ENCODE measurements around the gene GRM8. TPM values are rescaled to one million over a fixed set of nuclear protein-coding genes. Genes with fewer than 3 reads are reported as not detected.

Gene GRM8
- total RNA-seq, 1 donor from 2014 or later, result 8.1 TPM

DNA sequence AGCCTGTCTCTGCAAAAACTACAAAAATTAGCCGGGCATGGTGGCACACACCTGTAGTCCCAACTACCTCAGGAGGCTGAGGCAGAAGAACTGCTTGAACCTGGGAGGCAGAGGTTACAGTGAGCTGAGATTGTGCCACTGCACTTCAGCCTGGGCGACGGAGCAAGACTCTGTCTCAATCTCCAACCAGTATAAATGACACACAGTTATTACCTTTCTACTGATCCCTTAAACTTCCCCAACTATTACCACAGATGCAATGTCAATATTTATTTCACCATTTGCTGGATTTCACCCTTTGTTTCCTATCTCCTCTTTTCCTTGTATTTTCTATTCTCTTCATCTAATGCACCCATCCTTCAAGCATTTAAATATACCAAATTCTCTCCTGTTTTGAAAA, 431.8 kb downstream of the GRM8 start:
- TF ChIP-seq, protein P1, sequence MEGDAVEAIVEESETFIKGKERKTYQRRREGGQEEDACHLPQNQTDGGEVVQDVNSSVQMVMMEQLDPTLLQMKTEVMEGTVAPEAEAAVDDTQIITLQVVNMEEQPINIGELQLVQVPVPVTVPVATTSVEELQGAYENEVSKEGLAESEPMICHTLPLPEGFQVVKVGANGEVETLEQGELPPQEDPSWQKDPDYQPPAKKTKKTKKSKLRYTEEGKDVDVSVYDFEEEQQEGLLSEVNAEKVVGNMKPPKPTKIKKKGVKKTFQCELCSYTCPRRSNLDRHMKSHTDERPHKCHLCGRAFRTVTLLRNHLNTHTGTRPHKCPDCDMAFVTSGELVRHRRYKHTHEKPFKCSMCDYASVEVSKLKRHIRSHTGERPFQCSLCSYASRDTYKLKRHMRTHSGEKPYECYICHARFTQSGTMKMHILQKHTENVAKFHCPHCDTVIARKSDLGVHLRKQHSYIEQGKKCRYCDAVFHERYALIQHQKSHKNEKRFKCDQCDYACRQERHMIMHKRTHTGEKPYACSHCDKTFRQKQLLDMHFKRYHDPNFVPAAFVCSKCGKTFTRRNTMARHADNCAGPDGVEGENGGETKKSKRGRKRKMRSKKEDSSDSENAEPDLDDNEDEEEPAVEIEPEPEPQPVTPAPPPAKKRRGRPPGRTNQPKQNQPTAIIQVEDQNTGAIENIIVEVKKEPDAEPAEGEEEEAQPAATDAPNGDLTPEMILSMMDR (conservative IDR thresholded peaks at IDR 0.05), result no peak
- Mint-ChIP-seq H3K27me3 (no peaks in the 10 kb centered on the region), H3K4me1 (ENCODE audit: unreplicated experiment) (no peaks in the 10 kb centered on the region), H3K36me3 (no peaks in the 10 kb centered on the region), H3K9me3 (no peaks in the 10 kb centered on the region), H3K4me3 (no peak overlapping the region), H3K27ac (no peak overlapping the region)
- DNase-seq (ENCODE audit: extremely low spot score, unreplicated experiment), result no peak

DNA sequence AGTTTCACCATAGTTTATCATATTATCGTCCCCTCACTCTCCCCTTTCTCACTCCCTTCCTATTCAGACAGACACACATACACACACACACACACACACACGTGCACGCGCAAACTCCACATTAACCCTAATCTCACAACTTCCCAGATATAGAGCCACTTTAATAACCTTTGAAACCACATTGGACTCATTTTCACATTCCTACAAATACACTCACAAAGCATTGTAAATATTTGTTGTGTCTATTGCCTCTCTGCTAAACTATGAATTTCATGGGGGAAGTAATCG, 433.6 kb downstream of the GRM8 start:
- H3K36me3 Mint-ChIP-seq, result no peaks in the 10 kb centered on the region
- H3K9me3 Mint-ChIP-seq, result no peaks in the 10 kb centered on the region
- no peak overlapping the region for H3K27ac Mint-ChIP-seq
- DNase-seq (ENCODE audit: extremely low spot score, unreplicated experiment), result no peak
- no peaks in the 10 kb centered on the region for H3K27me3 Mint-ChIP-seq
- H3K4me1 Mint-ChIP-seq (ENCODE audit: unreplicated experiment), result no peaks in the 10 kb centered on the region
- H3K4me3 Mint-ChIP-seq, result no peak overlapping the region
- TF ChIP-seq, protein P1 (conservative IDR thresholded peaks at IDR 0.05), result no peak

DNA sequence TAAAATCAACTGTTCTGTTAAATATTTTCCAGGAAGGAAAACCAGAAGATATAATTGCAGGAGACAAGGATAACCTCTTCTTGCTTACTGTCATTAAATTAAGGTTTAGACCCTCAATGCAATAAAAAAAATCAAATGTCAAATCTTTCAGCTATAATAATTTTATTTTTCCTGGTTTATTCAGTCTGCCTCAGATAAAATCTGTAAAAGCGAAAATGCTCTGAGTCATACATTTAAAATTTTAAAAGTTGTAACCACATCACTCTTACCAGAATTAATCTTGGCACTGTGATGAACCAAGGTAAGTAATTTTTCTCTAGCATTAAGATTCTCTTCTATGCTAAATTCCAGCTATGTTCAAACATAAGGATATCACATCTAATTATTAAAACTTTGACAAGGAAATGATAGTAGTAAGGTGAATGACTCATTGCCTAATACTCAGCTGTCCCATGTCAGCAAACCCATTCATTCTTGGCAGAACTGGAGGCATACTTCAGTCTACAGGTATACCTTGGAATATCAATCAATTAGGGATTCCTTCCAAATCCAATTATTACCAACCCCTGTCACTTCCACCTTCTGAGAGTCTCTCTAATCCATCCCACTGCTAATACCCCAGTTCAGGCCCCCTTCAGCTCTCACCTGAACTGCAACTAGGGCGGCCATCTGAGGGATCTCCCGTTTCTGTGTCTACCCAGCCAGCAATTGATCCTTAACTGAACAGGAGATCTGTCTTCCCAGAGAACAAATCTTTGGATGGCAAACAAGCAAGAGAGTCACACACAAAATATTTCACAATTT, 434.1 kb downstream of the GRM8 start:
- H3K27me3 Mint-ChIP-seq, result no peaks in the 10 kb centered on the region

DNA sequence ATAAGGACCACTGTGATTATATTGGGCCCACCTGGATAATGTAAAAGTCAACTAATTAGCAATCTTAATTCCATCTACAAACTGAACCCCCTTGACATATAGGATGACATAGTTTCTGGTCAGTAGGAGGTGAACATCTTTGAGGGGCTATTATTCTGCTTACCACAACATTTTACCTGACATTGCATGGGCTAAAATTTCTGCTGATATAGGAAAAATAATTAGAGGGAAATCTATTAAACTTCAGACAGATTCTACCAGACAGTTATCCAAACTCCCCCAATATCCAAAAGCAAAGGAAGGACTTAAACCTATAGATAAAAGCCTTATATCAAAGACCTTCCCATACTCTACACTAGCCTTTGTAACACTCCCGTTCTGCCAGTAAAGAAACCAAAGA, 443.6 kb downstream of the GRM8 start:
- Mint-ChIP-seq H3K4me1 (ENCODE audit: unreplicated experiment) (no peaks in the 10 kb centered on the region), H3K27ac (no peak overlapping the region), H3K9me3 (peaks cover 4% of the 10 kb centered on the region), H3K27me3 (peaks cover 3% of the 10 kb centered on the region), H3K4me3 (no peak overlapping the region), H3K36me3 (no peaks in the 10 kb centered on the region)
- TF ChIP-seq, protein P1 (conservative IDR thresholded peaks at IDR 0.05), result no peak
- DNase-seq (ENCODE audit: extremely low spot score, unreplicated experiment), result no peak

More for the DNA sequence above, 434.1 kb downstream of the GRM8 start:
- Mint-ChIP-seq H3K9me3 (no peaks in the 10 kb centered on the region), H3K27ac (no peak overlapping the region), H3K4me1 (ENCODE audit: unreplicated experiment) (no peaks in the 10 kb centered on the region), H3K4me3 (no peak overlapping the region), H3K36me3 (no peaks in the 10 kb centered on the region)
- TF ChIP-seq, protein P1 (conservative IDR thresholded peaks at IDR 0.05), result no peak
- DNase-seq (ENCODE audit: extremely low spot score, unreplicated experiment), result no peak

DNA sequence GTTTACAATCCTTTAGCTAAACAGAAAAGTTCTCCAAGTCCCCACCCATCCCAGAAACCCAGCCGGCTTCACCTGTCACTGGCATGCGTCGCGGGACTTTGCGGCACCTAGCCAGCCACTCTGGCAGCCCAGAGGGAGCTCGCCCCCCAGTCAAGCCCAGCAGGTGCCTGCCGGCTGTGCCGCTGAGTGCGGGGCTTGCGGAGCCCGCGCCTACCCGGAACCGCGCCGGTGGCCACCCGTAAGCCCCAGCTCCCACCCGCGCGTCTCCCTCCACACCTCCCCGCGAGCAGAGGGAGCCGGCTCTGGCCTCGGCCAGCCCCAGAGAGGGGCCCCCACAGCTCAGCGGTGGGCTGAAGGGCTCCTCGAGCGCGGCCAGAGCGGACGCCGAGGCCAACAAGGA, 446.1 kb downstream of the GRM8 start:
- Mint-ChIP-seq H3K4me1 (ENCODE audit: unreplicated experiment) (no peaks in the 10 kb centered on the region), H3K4me3 (no peak overlapping the region), H3K27ac (no peak overlapping the region), H3K9me3 (peaks cover 4% of the 10 kb centered on the region), H3K36me3 (no peaks in the 10 kb centered on the region), H3K27me3 (peaks cover 3% of the 10 kb centered on the region)
- DNase-seq (ENCODE audit: extremely low spot score, unreplicated experiment), result peak; percentile 65
- TF ChIP-seq, protein P1 (conservative IDR thresholded peaks at IDR 0.05), result no peak
